HG03025 (cell line): Measurements from ENCODE around the gene ZNF662.

Experiments used
- ATAC-seq: cut with Tn5 transposase; IDR thresholded peaks from one replicate; pipeline ENCODE4 v1.9.1; 2021; ENCODE audit warnings: mild to moderate bottlenecking, moderate library complexity; ENCODE audit not compliant: unreplicated experiment, low FRiP score

ZNF662 gene

DNA sequence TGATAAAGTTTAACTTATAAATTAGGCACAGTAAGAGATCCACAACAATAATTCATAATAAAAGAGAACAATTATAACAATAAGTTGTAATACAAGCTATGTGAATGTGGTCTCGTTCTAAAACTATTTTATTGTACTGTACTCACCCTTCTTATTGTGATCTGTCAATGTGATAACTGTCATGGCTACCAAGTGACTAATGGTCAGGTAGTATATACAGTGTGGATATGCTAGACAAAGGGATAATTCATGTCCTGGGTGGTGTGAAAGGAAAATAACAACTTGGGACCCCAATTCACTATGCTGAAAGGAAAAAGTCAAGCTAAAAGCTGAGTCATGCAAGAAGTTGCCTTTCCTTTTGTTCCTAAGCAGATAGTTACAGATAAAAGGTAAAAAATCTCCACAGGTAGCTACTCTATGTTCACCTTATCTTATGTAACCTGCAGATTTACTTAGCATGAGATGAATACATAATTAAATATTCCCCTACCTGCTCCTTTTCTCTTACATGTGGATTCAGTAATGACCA lies 19.6 kb upstream of the ZNF662 start:
- no peak for ATAC-seq

DNA sequence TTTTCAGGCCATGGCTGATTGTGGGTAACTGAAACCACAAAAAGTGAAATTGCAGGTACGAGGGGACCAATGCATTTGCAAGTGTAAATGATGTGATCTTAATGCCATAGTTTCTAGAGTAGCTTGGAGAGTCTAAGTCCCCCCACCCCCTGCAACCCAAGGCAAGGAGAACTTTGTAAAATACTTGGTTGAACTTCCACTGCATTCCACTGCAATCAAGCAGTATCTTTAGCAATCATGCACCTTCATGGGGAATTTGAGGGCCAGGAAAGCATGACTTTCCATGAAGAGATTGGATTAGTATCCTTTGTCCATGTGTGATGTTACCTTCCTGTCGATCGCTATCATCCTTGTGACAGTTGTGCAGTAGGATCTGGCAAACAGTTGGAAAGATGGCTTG lies 18.9 kb upstream of the ZNF662 start:
- no peak for ATAC-seq

DNA sequence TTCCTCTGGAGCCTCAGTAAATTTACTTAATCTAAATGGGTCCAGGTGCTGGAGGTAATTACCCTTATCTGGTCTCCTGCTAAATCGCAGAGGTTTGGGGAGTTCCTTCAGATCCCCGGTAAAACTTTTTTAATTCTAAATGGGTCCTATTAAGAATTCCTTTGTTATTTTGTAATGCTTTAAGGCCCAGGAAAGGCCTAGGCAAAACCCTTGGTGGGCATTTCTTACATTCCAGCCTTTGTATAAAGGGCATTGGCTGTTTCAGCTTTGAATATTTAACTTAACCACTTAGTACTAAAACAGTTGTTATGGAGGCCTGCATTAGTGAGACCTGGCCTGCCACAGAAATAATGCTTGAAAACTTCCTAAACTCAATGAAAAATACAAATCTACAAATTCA lies 14.9 kb upstream of the ZNF662 start:
- ATAC-seq: no peak

DNA sequence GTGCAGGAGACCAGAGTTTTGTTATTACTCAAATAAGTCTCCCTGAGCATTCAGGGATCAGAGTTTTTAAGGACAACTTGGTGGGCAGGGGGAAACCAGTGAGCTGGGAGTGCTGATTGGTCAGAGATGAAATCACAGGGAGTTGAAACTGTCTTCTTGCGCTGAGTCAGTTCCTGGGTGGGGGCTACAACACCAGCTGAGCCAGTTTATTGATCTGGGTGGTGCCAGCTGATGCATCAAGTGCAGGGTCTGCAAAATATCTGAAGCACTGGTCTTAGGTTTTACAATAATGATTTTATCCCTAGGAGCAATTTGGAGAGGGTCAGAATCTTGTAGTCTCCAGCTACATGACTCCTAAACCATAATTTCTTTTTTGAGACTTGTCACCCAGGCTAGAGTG lies 13.8 kb upstream of the ZNF662 start:
- no peak for ATAC-seq

DNA sequence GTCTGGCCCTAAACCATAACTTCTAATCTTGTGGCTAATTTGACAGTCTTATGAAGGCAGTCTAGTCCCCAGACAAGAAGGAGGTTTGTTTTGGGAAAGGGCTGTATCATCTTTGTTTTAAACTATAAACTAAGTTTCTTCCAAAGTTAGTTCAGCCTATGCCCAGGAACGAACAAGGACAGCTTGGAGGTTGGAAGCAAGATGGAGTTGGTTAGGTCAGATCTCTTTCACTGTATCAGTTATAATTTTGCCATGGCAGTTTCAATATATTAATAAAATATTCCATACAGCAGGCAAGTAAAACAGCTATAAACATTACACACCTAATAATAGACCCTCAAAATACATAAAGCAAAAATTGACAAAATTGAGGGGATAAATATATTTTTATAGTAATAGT lies 13.1 kb upstream of the ZNF662 start:
- ATAC-seq: no peak

DNA sequence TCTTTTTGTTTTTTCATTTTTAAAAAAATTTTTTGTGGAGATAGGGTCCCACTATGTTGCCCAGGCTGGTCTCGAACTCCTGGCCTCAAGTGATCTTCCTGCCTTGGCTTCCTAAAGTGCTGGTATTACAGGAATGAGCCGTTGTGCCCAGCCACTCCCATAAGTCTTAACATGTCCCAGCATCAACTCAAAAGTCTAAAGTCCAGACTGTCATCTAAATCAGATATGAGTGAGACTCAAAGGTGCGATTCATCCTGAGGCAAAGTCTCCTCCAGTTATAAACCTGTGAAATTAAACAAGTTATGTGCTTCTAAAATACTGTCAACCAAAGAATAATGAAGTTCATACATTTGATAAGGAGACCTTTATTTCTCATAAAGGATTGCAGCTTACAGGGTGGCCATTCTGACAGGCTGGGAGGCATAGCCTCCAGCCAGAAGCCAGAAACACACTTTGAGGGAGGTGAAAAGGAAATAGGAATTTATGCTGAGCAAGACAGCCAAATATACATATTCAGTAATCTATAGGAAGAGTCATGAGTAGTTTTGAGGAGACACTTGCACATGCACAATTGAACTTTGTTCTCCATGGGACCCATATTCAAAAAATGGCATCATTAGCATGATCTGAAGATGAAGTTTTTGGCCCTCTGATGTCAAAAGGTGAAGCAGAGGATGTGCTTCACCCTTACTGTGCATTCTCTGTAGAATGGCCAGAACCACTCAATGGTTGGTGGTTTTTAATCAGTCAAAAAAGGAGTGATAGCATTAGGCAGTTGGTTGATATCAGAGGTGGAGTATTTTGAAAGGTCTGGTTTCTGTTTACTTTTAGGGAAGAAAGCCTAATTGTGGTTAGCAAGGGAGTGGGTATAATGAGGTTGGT lies 11.0 kb upstream of the ZNF662 start:
- ATAC-seq: no peak

DNA sequence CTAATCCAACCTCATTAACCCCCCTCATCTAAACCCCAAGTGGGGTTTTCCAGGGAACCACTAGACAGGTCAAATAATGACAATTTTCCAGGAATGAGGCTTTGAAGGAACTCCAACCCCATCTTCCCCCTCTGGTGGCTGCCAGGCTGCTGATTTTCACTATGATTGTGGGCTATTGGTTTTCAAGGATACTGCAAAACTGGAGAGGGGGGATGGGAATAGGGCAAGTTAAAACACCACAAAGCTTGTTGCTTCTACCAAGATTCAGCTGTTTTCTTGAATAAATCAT lies 10.4 kb upstream of the ZNF662 start:
- no peak for ATAC-seq

DNA sequence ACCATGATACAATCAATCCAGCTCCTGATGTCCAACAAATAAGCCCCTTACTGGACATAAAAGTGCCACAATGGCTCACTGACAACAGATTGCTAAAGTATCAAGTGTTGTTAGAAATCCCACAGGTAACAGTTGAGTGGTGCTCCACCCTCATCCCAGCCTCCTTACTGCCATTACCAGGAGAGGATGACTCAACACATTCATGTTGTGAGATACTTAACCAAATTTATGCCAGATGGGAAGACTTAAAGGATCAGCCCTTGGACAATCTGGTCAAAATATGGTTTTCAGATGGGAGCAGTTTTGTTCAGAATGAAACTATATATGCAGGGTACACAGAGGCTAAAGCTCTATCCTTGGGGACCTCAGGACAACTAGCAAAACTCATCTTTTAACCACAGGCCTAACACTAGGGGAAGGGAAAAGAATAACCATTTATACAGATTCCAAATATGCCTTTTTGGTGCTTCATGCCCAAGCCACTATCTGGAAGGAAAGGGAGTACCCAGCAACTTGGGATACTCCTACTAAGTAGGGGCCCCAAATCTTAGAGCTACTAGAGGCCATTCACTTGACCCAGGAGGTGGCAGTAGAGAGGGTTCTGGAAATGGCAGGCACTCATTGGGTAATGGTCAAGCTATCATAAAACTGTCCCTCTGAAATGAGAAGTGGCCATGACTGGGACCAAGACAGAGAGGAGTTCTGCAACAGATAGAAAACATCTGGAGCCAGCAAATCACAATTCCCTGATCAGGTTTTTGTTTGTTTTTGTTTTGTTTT lies 6.9 kb upstream of the ZNF662 start:
- ATAC-seq: no peak

DNA sequence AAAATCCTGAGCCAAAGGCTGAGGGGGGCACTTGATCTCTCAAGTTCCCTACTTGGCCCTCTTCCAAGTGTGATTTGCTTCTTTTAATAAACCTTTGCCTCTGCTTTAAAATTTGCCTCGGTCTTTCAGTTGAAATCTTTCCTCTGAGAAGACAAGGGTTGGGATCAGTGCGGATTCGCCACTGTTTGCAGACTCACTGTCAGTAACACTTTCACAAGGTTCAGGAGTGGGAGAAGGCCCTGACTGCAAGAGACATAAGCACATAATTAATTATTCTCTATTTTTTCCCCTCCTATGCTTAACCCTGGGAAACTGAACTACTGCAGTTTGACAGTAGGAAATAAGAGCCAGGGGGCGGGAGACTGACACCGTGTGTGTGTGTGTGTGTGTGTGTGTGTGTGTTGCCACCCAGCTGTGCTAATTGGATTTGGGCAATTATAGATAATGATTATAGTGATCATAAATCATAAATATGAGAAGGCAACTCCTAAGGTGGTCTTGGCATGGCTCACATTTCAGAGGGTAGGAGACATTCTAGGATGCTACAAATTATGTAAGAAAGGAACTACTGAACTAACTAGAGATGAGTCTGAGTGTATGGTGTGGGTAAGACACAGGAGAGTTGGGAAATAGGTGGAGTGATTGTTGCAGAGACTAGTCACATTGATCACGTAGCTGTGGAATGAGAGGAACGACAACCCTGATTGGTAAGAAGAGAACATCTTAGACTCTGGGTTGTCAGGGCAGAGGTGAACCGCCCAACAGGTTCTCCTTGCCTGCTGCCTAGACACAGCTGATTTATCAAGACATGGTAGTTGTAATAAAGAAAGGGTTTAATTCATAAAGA lies 5.5 kb upstream of the ZNF662 start:
- no peak for ATAC-seq

DNA sequence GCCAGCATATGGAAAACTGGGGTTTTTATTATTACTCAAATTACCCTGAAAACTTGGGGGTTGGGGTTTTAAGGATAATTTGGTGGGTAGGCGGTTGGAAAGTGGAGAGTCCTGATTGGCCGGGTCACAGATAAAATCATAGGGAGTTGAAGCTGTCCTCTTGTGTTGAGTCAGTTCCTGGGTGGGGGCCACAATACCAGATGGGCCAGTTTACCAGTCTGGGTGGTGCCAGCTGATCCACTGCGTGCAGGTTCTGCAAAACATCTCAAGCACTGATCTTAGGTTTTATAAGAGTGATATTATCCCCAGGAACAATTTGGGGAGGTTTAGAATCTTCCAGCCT lies 4.9 kb upstream of the ZNF662 start:
- no peak for ATAC-seq

DNA sequence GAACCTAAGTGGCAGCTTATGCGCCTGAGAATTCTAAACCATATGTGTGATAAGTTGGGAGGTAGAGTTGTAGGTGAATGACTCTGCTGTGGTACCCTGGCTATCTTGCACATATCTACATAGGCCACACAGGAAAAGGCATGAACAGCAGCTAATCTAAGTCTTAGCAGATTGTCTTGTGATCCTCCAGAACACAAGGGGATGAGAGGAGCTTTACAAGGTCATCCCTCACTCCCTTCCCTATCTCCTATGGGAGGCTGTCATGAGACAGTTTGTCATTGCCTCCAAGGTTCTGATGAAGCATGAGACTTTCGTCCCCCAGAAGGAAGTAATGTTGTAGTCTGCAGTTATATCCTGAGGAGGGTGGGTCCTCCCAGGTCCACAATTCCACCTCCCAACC lies 3.7 kb upstream of the ZNF662 start:
- ATAC-seq: no peak

DNA sequence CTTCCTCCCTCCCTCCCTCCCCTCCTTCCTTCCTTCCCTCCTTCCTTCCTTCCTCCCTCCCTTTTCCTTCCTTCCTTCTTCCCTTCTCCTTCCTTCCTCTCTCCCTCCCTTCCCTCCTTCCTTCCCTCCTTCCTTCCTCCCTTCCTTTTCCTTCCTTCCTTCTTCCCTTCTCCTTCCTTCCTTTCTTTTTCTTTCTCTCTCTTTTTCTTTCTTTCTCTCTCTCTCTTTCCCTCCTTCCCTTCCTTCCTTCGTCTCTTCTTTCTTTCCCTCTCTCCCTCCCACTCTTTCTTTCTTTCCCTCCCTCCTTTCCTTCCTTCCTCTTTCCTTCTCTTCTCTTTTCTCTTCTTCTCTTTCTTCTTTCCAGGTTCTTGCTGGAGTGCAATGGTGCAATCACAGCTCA lies 1.9 kb upstream of the ZNF662 start:
- ATAC-seq: no peak

DNA sequence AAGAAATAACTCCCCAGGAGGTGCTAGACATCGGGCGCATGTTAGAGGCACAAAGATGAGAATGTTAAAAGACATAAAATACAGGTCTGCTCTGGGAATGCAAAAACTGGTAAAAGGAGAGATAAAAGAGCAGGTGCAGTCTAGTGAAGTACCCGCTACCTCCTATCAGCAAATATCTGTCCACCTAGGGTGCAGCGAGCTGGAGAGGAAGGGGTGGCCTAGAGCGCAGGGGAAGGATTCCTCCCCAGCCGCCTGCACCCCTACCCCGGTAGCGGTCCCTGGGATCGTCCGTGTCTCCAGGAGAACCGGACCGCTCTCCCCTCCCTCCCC lies 237 bp upstream of the ZNF662 start:
- ATAC-seq: no peak

DNA sequence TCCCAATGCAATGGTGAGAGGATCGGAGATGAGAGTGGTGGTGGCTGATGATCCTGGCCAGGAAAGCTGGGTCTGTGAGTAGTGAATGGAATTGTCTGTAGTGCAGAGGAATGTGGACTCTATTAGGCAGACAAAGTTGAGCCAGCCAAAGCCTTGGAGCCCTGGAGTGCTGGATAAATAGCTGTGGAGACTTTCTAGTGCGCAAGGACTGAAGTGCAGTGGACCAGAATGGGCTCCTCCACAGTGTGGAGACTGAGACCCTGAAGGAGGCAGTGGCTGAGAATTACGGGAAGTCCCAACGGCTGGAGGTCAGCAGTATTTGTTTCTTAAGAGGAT lies 874 bp downstream of the ZNF662 start:
- no peak for ATAC-seq

DNA sequence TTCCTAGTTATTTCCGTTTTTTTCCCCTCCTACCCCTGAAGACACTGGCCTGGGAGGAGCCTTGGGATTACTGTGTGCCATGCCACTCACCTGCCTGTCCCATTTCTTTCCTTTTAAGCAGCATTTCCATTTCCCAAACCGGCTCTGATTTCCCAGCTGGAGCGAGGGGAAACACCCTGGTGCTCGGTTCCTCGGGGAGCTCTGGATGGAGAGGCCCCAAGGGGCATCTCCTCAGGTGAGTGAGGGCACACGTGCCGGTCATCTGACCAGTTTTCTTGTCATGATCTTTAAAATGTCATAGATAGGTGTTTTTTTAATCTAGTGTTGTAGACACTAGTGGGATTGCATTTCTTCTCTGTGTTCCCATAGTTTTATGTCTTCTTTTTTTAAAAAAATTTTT lies 2.7 kb downstream of the ZNF662 start:
- ATAC-seq: no peak

DNA sequence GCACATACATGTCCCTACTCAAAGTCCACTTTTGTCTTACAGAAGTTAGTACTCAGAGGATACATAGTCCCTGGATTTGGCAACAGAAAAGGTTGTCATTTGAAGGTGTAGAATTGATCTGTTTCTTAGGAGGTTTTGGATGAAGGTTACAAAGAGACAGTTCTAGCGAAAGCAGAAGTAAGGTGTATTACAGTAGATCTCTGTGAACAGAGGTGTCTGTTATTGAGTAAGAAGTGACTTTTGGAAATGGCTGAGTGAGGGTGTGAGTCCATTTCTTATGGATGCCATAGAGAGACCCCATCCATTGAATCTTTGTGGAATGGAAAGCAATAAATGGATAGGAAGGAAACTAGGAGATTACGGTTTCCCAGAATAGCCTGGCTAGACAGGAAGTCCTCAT lies 5.6 kb downstream of the ZNF662 start:
- no peak for ATAC-seq

DNA sequence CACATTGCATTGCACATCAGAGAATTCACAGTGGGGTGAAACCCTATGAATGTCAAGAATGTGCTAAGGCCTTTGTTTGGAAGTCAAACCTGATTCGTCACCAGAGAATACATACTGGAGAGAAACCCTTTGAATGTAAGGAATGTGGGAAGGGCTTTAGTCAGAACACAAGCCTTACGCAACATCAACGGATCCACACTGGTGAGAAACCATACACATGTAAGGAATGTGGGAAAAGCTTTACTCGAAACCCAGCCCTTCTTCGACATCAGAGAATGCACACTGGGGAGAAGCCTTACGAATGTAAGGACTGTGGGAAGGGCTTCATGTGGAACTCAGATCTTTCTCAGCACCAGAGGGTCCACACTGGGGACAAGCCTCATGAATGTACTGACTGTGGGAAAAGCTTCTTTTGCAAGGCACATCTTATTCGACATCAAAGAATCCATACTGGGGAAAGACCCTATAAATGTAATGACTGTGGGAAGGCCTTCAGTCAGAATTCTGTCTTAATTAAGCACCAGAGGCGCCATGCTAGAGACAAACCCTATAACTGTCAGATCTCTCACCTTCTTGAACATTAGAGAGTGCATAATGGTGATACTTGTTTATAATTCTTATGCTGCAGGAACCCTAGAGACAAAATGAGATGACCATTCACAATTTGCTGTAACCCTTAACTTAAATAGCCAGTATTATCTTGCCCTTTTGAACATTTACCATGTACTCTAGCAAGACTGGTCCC lies 9.0 kb downstream of the ZNF662 start:
- no peak for ATAC-seq

DNA sequence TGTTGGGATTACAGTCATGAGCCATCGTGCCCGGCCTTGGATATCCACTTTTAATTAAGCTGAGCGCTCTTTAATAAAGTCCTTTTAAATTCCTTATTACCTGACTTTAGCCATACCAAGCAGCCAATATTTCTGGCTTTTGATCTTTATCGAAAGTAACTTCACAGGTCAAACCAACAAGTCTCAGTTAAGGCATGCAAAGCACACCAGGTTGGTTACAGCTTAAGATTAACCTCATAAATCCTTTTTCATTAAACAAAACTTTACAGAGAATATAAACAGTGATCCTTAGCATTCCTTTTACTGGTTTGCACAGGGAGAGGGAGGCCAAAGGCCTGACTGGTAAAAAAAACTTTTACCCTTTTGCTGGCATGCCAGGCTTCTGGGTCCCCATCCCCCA lies 17.7 kb downstream of the ZNF662 start:
- no peak for ATAC-seq

DNA sequence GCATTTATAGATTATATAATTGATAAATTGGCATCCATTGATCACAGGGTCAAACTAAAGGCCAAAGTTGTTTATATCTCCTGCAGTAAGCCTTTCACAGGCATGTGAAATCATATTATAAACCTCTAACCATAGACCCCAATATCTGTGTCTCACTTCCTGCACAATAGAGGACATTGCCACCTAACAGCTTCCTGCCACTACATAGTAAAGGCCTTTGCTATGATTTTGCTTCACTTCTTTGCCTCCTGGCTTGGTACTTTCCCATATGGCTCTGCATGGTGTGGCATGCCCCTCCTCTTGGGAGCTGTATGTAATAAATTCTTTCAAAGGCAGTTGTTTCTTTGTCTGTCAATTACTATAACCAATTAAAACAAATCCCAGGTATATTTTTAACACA lies 20.4 kb downstream of the ZNF662 start:
- no peak for ATAC-seq

DNA sequence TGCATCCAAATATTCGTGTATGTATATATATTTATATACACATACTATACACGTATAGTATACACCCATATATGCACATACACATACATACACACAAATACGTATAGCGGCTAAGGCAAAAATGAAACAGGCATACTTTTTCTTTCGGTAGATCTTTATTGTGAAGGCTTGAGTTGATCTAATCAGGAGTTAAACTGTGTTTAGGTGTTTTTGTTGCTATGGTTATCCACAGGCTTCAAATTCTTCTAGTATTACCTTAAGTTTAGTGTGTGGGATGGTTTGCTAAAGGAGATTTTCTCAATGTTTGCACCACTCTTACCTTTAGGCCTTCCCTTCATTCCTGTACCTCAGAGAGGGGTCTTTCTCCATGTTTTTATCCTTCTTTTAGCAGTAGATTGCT lies 28.2 kb downstream of the ZNF662 start:
- no peak for ATAC-seq

DNA sequence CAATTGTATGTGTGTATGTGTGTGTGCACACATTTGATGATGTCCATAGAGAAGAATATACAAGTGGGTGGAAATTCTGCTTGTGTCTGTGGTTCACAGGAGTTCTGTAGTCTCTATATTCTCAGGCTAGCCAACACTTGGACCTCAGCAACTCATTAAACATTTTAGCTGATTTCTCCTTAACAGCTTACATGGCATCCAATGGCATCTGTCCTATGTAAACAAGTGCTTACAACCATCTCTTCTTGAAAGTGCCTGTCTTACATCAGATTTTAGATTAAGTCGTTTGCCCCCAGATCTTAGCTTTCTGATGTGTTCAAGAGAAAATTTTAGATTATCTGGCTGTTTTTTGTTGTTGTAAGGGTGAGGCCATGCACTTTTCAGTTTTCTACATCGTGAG lies 29.0 kb downstream of the ZNF662 start:
- ATAC-seq: no peak
